Peyer's patch (tissue), 4 donors: ENCODE data around the gene RBP3. TPM values are rescaled to one million over a fixed set of nuclear protein-coding genes. Genes with fewer than 3 reads are reported as not detected.

Experiments
- DNase-seq, 3 donors: peaks; one replicate each; pipeline ENCODE4 v3.0.0-alpha.2; 2017 to 2019
- H3K27ac ChIP-seq, 4 donors: fragments of 200-600 bp; sonication (generic); one replicate each; pipeline ENCODE4 v1.5.1; 2016 to 2019
- H3K27me3 ChIP-seq, 2 donors: fragments of 200-600 bp; sonication (generic); one replicate each; pipeline ENCODE4 v1.5.1; 2019
- H3K36me3 ChIP-seq, 3 donors: fragments of 200-600 bp; sonication (generic); one replicate each; pipeline ENCODE4 v1.5.1; 2016 to 2019
- H3K4me1 ChIP-seq, 4 donors: fragments of 200-600 bp; sonication (generic); one replicate each; pipeline ENCODE4 v1.5.1; 2016 to 2019
- H3K4me3 ChIP-seq, 4 donors: fragments of 200-600 bp; sonication (generic); 1 replicate in 3 of 4; 2 replicates in 1 of 4; pipeline ENCODE4 v1.5.1; 2016 to 2019; ENCODE audit warnings: mild to moderate bottlenecking in 1 of 4
- H3K9me3 ChIP-seq, 4 donors: fragments of 200-600 bp; sonication (generic); one replicate each; pipeline ENCODE4 v1.5.1; 2016 to 2019; ENCODE audit warnings: mild to moderate bottlenecking in 1 of 4
- CTCF ChIP-seq, 6 experiments: fragments of 450-650 bp in 4 of 6; fragments of 200-600 bp in 2 of 6; sonication (generic) in 1 of 6; IDR thresholded peaks; one replicate each; pipeline ENCODE4 v1.5.1; 2017 to 2019; ENCODE audit warnings: antibody characterized with exemption in 6 of 6, mild to moderate bottlenecking in 3 of 6, moderate library complexity in 1 of 6
- POLR2A ChIP-seq, 2 donors: fragments of 450-650 bp; IDR thresholded peaks; one replicate each; pipeline ENCODE4 v1.5.1; 2017; ENCODE audit warnings: antibody characterized with exemption in 2 of 2, mild to moderate bottlenecking in 2 of 2, moderate library complexity in 2 of 2
- total RNA-seq, 4 donors: library from RNA; depleted of rRNA; stranded (reverse); fragments of >200 nt; gene quantifications; one replicate each; pipeline ENCODE4 v1.1.0, GENCODE V29; 2016

RBP3 gene
- total RNA-seq, 4 donors from 2014 or later: not detected

- Histone ChIP-seq H3K4me1 (no peaks in the 10 kb centered on the region), H3K9me3 (no peaks in the 10 kb centered on the region), H3K27ac (no peak overlapping the region), H3K4me3 (no peak overlapping the region), H3K27me3 (no peaks in the 10 kb centered on the region), H3K36me3 (no peaks in the 10 kb centered on the region)
- TF ChIP-seq CTCF (IDR thresholded peaks at IDR 0.05) (no peak), POLR2A (IDR thresholded peaks at IDR 0.05) (no peak)
- DNase-seq: no peak
Measured at GRCh38 chr10:47353351-47353750, 5.2 kb downstream of the RBP3 start.

GRCh38 chr10:47354165-47354564 lies 6.0 kb downstream of the RBP3 start:
- DNase-seq: peak in 1 of 3 donors; percentile 37
- peak in 2 of 6 experiments; percentile 6 to 25 for TF ChIP-seq CTCF (IDR thresholded peaks at IDR 0.05)
- TF ChIP-seq POLR2A (IDR thresholded peaks at IDR 0.05): no peak
- H3K36me3 ChIP-seq: no peaks in the 10 kb centered on the region
- no peaks in the 10 kb centered on the region for H3K9me3 ChIP-seq
- H3K27ac ChIP-seq: no peak overlapping the region
- H3K27me3 ChIP-seq: no peaks in the 10 kb centered on the region
- H3K4me1 ChIP-seq: no peaks in the 10 kb centered on the region
- no peak overlapping the region for H3K4me3 ChIP-seq

GRCh38 chr10:47354900-47355299 lies 6.7 kb downstream of the RBP3 start:
- no peaks in the 10 kb centered on the region for H3K27me3 ChIP-seq
- DNase-seq: no peak
- H3K36me3 ChIP-seq: no peaks in the 10 kb centered on the region
- H3K9me3 ChIP-seq: no peaks in the 10 kb centered on the region
- H3K27ac ChIP-seq: no peak overlapping the region
- H3K4me1 ChIP-seq: no peaks in the 10 kb centered on the region
- H3K4me3 ChIP-seq: no peak overlapping the region
- TF ChIP-seq CTCF (IDR thresholded peaks at IDR 0.05): no peak
- no peak for TF ChIP-seq POLR2A (IDR thresholded peaks at IDR 0.05)

GRCh38 chr10:47356708-47357107 lies 8.5 kb downstream of the RBP3 start:
- no peak overlapping the region for H3K4me3 ChIP-seq
- no peak overlapping the region for H3K27ac ChIP-seq
- TF ChIP-seq CTCF (IDR thresholded peaks at IDR 0.05) (no peak), POLR2A (IDR thresholded peaks at IDR 0.05) (no peak)
- peak in 1 of 3 donors; percentile 14 for DNase-seq
- H3K4me1 ChIP-seq: no peaks in the 10 kb centered on the region
- H3K9me3 ChIP-seq: no peaks in the 10 kb centered on the region
- H3K27me3 ChIP-seq: no peaks in the 10 kb centered on the region
- H3K36me3 ChIP-seq: no peaks in the 10 kb centered on the region

GRCh38 chr10:47357131-47357582 lies 9.0 kb downstream of the RBP3 start:
- Histone ChIP-seq H3K36me3 (no peaks in the 10 kb centered on the region), H3K27me3 (no peaks in the 10 kb centered on the region), H3K4me3 (no peak overlapping the region), H3K4me1 (no peaks in the 10 kb centered on the region), H3K27ac (no peak overlapping the region), H3K9me3 (no peaks in the 10 kb centered on the region)
- TF ChIP-seq POLR2A (IDR thresholded peaks at IDR 0.05) (no peak), CTCF (IDR thresholded peaks at IDR 0.05) (no peak)
- DNase-seq: no peak

GRCh38 chr10:47357911-47358310 lies 9.7 kb downstream of the RBP3 start:
- no peak overlapping the region for H3K27ac ChIP-seq
- no peak for TF ChIP-seq POLR2A (IDR thresholded peaks at IDR 0.05)
- no peak for TF ChIP-seq CTCF (IDR thresholded peaks at IDR 0.05)
- H3K27me3 ChIP-seq: no peaks in the 10 kb centered on the region
- no peak overlapping the region for H3K4me3 ChIP-seq
- no peaks in the 10 kb centered on the region for H3K9me3 ChIP-seq
- H3K36me3 ChIP-seq: no peaks in the 10 kb centered on the region
- H3K4me1 ChIP-seq: peaks cover 0 to 5% (median 0%) of the 10 kb centered on the region in 4 donors
- peak in 1 of 3 donors; percentile 37 for DNase-seq
